ENCODE measurements around the gene TTLL8. TPM values are rescaled to one million over a fixed set of nuclear protein-coding genes. Genes with fewer than 3 reads are reported as not detected.

Gene TTLL8
- total RNA-seq, 1 experiment from 2014 or later, result not detected

GRCh38 chr22:49972163-49973017 lies 85.7 kb downstream of the TTLL8 start:
- no peaks in the 10 kb centered on the region for H3K9me3 ChIP-seq (ENCODE audit: control insufficient read depth, insufficient read depth, low read depth, low read length)
- H3K27ac ChIP-seq (ENCODE audit: low read length), result no peak overlapping the region
- no TSS peak for BruUV-seq (replicated peaks)
- DNase-seq (ENCODE audit: low read depth, low spot score), result no peak
- no peak overlapping the region for H3K4me3 ChIP-seq (ENCODE audit: low read depth in 2 of 2, low read length in 2 of 2)
- intact Hi-C loops (cut with micrococcal nuclease; ENCODE audit: unreplicated experiment), result no loop called here
- ChIA-PET POLR2A (no interaction called here), CTCF (no interaction called here)
- in situ Hi-C loops (cut with HindIII; ENCODE audit: low pct_unique_long_range_greater_than_20kb, low sequenced_read_pairs), result no loop called here
- no peaks in the 10 kb centered on the region for H3K36me3 ChIP-seq (ENCODE audit: control insufficient read depth, insufficient read depth, low read length)
- H3K4me1 ChIP-seq (ENCODE audit: control insufficient read depth, insufficient read depth, low read length), result peaks cover 31% of the 10 kb centered on the region
- H3K27me3 ChIP-seq (ENCODE audit: control insufficient read depth, insufficient read depth, low read length), result no peaks in the 10 kb centered on the region
- TF ChIP-seq REST (IDR thresholded peaks at IDR 0.05; ENCODE audit: insufficient read depth in 1 of 2, low read depth in 2 of 2, low read length in 1 of 2) (no peak), TCF7L2 (IDR thresholded peaks at IDR 0.05; ENCODE audit: low read depth, low read length) (no peak), POLR2AphosphoS5 (IDR thresholded peaks at IDR 0.05; ENCODE audit: low read depth, low read length) (no peak), CTCF (IDR thresholded peaks at IDR 0.05) (no peak), SIN3A (IDR thresholded peaks at IDR 0.05; ENCODE audit: borderline replicate concordance, insufficient read depth, low read depth, low read length) (no peak)
- ATAC-seq, result no peak

GRCh38 chr22:49971232-49972162 lies 86.6 kb downstream of the TTLL8 start:
- ChIA-PET CTCF (no interaction called here), POLR2A (no interaction called here)
- peak overlapping the region; percentile 34 to 41 for H3K4me3 ChIP-seq (ENCODE audit: low read depth in 2 of 2, low read length in 2 of 2)
- H3K9me3 ChIP-seq (ENCODE audit: control insufficient read depth, insufficient read depth, low read depth, low read length), result no peaks in the 10 kb centered on the region
- H3K27me3 ChIP-seq (ENCODE audit: control insufficient read depth, insufficient read depth, low read length), result no peaks in the 10 kb centered on the region
- peaks cover 40% of the 10 kb centered on the region for H3K4me1 ChIP-seq (ENCODE audit: control insufficient read depth, insufficient read depth, low read length)
- TSS peak; percentile 78 for BruUV-seq (replicated peaks)
- H3K36me3 ChIP-seq (ENCODE audit: control insufficient read depth, insufficient read depth, low read length), result no peaks in the 10 kb centered on the region
- in situ Hi-C loops (cut with HindIII; ENCODE audit: low pct_unique_long_range_greater_than_20kb, low sequenced_read_pairs), result no loop called here
- H3K27ac ChIP-seq (ENCODE audit: low read length), result peak overlapping the region; percentile 71
- peak; percentile 44 for ATAC-seq
- intact Hi-C loops (cut with micrococcal nuclease; ENCODE audit: unreplicated experiment), result no loop called here
- TF ChIP-seq SIN3A (IDR thresholded peaks at IDR 0.05; ENCODE audit: borderline replicate concordance, insufficient read depth, low read depth, low read length) (no peak), POLR2AphosphoS5 (IDR thresholded peaks at IDR 0.05; ENCODE audit: low read depth, low read length) (no peak), REST (IDR thresholded peaks at IDR 0.05; ENCODE audit: insufficient read depth in 1 of 2, low read depth in 2 of 2, low read length in 1 of 2) (no peak), CTCF (IDR thresholded peaks at IDR 0.05) (no peak), TCF7L2 (IDR thresholded peaks at IDR 0.05; ENCODE audit: low read depth, low read length) (no peak)
- no peak for DNase-seq (ENCODE audit: low read depth, low spot score)

Measured in Panc1 (cell line).